Renal cortical epithelial cell (primary cell): ENCODE data around the gene EPB41. TPM values are rescaled to one million over a fixed set of nuclear protein-coding genes. Genes with fewer than 3 reads are reported as not detected.
"Not testable (repeated sequence)": the region's sequence is repeated elsewhere in the genome, so short reads cannot be mapped to it uniquely, and the experiment has no call there.

Experiments used
- DNase-seq: peaks from one replicate; pipeline ENCODE4 v3.0.0-alpha.2; 2011; ENCODE audit warnings: low read depth
- total RNA-seq: library from RNA; depleted of rRNA; stranded (reverse); fragments of >200 nt; gene quantifications from 2 replicates; pipeline ENCODE4 v1.2.3, GENCODE V29; 2014

EPB41 gene
- total RNA-seq, 1 donor from 2014 or later = 22.5 TPM

- no peak for DNase-seq
These were observed 66.8 kb downstream of the EPB41 start for GRCh38 chr1:28981210-28981609.

GRCh38 chr1:28982198-28982597 is 67.8 kb downstream of the EPB41 start:
- no peak for DNase-seq

GRCh38 chr1:28983091-28983490 is 68.7 kb downstream of the EPB41 start:
- no peak for DNase-seq

GRCh38 chr1:28983509-28984310 is 69.3 kb downstream of the EPB41 start:
- no peak for DNase-seq

- no peak for DNase-seq
These were observed 69.9 kb downstream of the EPB41 start for GRCh38 chr1:28984311-28984684.

GRCh38 chr1:28985427-28985826 is 71.1 kb downstream of the EPB41 start:
- DNase-seq = no peak

GRCh38 chr1:28986306-28986910 is 72.0 kb downstream of the EPB41 start:
- DNase-seq = no peak

GRCh38 chr1:29002792-29003191 is 88.4 kb downstream of the EPB41 start:
- peak; percentile 7 for DNase-seq

GRCh38 chr1:29004288-29004687 is 89.9 kb downstream of the EPB41 start:
- no peak for DNase-seq

GRCh38 chr1:29004798-29005197 is 90.4 kb downstream of the EPB41 start:
- DNase-seq = no peak

GRCh38 chr1:29011775-29012174 is 97.4 kb downstream of the EPB41 start:
- no peak for DNase-seq

- DNase-seq = no peak
These were observed 102.9 kb downstream of the EPB41 start for GRCh38 chr1:29017235-29017634.

GRCh38 chr1:29017975-29018712 is 103.8 kb downstream of the EPB41 start:
- peak; percentile 6 for DNase-seq

GRCh38 chr1:29022620-29023019 is 108.3 kb downstream of the EPB41 start:
- DNase-seq = no peak

GRCh38 chr1:29029667-29030066 is 115.3 kb downstream of the EPB41 start:
- DNase-seq = no peak

- DNase-seq = no peak
These were observed 118.5 kb downstream of the EPB41 start for GRCh38 chr1:29032841-29033240.

- DNase-seq = peak; percentile 63
These were observed 119.6 kb downstream of the EPB41 start for GRCh38 chr1:29033829-29034466.

- no peak for DNase-seq
These were observed 129.1 kb downstream of the EPB41 start for GRCh38 chr1:29043274-29043965.

GRCh38 chr1:29044010-29044409 is 129.6 kb downstream of the EPB41 start:
- no peak for DNase-seq

- not testable (repeated sequence) for DNase-seq
These were observed 131.3 kb downstream of the EPB41 start for GRCh38 chr1:29045663-29046062.

GRCh38 chr1:29047142-29047541 is 132.8 kb downstream of the EPB41 start:
- no peak for DNase-seq

GRCh38 chr1:29050166-29050565 is 135.8 kb downstream of the EPB41 start:
- DNase-seq = no peak
